OCI-LY7 (cell line): ENCODE data around the gene SH3RF3.

Experiments
- CTCF ChIP-seq: fragments of 200-600 bp; sonication (generic); conservative IDR thresholded peaks from 2 replicates; pipeline ENCODE4 v1.5.1; 2014; ENCODE audit warnings: mild to moderate bottlenecking, antibody characterized with exemption, low read length, moderate library complexity, mixed read lengths
- EZH2phosphoT487 ChIP-seq: fragments of 200-600 bp; sonication (generic); IDR thresholded peaks from 2 replicates; pipeline ENCODE4 v1.6.1; 2018; ENCODE audit warnings: low read depth, borderline replicate concordance, mild to moderate bottlenecking, mixed run types, antibody characterized with exemption, low read length, moderate library complexity, mixed read lengths

- TF ChIP-seq CTCF (no peak), EZH2phosphoT487 (no peak)
Observed at GRCh38 chr2:109172556-109173105, 43.6 kb downstream of the SH3RF3 start.
